ENCODE results near the gene MYH15.

MYH15 gene

DNA sequence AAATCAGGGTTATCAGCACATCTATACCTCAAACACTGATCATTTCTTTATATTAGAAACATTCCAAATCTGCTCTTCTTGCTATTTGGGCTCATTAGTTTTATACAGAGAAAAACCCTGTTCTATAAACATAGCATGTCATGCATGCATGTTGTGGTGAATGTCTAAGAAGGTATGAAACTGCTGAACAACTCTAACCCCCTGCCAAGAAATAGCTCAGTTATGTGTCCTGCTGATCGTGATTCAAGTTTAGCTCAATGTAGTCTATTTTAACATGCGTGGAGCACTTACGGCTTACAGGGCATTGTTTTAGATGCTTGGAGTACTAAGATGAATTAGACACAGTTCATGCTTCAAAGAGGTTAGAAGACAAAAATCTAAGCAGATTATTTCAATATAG, 35.8 kb downstream of the MYH15 start:
- TF ChIP-seq, protein P1, sequence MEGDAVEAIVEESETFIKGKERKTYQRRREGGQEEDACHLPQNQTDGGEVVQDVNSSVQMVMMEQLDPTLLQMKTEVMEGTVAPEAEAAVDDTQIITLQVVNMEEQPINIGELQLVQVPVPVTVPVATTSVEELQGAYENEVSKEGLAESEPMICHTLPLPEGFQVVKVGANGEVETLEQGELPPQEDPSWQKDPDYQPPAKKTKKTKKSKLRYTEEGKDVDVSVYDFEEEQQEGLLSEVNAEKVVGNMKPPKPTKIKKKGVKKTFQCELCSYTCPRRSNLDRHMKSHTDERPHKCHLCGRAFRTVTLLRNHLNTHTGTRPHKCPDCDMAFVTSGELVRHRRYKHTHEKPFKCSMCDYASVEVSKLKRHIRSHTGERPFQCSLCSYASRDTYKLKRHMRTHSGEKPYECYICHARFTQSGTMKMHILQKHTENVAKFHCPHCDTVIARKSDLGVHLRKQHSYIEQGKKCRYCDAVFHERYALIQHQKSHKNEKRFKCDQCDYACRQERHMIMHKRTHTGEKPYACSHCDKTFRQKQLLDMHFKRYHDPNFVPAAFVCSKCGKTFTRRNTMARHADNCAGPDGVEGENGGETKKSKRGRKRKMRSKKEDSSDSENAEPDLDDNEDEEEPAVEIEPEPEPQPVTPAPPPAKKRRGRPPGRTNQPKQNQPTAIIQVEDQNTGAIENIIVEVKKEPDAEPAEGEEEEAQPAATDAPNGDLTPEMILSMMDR (IDR thresholded peaks at IDR 0.05; ENCODE audit: extremely low read depth, insufficient read depth, missing control alignments): no peak
- DNase-seq (ENCODE audit: low spot score): no peak
- in situ Hi-C loops (cut with MboI; ENCODE audit: low pct_unique_long_range_greater_than_20kb, low sequenced_read_pairs, unreplicated experiment): no loop called here

DNA sequence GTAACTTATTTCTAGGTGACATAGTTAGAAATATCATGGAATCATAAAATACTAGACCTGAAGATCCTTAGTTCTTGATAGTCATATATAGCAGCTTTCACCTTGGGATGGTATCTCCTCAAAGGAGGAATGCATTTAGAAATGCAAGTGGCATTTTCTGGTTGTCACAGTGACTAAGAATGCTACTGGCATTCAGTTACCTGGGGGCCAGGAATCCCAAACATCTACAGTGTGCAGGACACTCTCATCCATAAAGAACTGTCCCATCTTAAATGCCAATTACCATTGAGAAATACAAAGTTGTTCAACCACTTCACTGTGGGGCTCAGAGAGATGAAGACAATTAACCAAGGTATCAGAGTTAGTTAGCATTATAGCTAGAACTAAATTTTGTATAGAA, 36.7 kb downstream of the MYH15 start:
- DNase-seq (ENCODE audit: low spot score): no peak
- TF ChIP-seq, protein P1 (IDR thresholded peaks at IDR 0.05; ENCODE audit: extremely low read depth, insufficient read depth, missing control alignments): no peak
- in situ Hi-C loops (cut with MboI; ENCODE audit: low pct_unique_long_range_greater_than_20kb, low sequenced_read_pairs, unreplicated experiment): no loop called here

DNA sequence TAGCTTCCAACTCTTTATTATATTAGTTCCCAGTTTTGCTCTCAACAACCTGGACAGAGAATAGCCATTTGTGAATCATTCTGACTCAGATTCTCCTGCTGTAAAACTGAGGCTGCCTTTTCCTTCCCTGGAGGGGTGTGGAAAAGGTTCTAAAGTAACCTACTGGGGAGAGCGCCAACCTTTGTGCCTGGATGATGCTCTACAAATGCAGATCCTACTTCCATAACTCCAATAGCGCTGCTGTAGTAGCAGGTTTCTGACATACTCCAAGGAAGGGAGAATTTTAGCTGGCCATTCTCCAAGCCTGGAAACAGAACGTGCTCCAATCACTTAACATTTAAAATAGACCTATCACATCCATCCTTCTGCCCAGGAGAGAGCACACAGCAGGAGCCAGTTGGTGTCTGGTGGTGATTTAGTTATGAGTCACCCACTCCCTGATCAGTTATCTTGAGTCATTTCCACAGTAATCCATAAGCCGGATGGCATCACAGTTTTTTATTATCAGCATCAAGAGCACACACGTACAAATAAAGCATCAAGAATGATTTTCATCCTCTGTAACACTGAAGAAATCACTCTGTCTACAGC, 38.3 kb downstream of the MYH15 start:
- DNase-seq (ENCODE audit: low spot score): no peak
- in situ Hi-C loops (cut with MboI; ENCODE audit: low pct_unique_long_range_greater_than_20kb, low sequenced_read_pairs, unreplicated experiment): no loop called here

DNA sequence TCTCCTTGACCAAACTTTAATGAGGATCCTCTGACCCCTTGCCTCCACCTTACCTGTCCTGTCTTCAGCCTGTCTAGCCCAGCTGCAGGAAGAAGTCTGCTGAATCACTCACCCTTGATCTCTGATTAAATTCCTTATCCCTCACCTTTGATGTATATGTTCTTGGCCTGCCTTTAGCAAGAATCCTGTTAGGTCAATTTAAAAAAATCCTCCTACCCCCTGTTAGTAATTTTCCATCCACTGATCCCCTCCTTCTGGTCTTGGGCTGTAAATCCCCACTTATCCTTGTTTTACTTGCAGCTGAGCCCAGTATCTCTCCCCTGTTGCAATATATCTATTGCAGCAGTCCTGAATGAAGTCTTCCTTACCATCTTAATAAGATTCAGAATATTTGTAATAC, 39.0 kb downstream of the MYH15 start:
- TF ChIP-seq, protein P1 (IDR thresholded peaks at IDR 0.05; ENCODE audit: extremely low read depth, insufficient read depth, missing control alignments): no peak
- in situ Hi-C loops (cut with MboI; ENCODE audit: low pct_unique_long_range_greater_than_20kb, low sequenced_read_pairs, unreplicated experiment): no loop called here
- no peak for DNase-seq (ENCODE audit: low spot score)

More for the DNA sequence above, 38.3 kb downstream of the MYH15 start:
- TF ChIP-seq, protein P1 (IDR thresholded peaks at IDR 0.05; ENCODE audit: extremely low read depth, insufficient read depth, missing control alignments): no peak

DNA sequence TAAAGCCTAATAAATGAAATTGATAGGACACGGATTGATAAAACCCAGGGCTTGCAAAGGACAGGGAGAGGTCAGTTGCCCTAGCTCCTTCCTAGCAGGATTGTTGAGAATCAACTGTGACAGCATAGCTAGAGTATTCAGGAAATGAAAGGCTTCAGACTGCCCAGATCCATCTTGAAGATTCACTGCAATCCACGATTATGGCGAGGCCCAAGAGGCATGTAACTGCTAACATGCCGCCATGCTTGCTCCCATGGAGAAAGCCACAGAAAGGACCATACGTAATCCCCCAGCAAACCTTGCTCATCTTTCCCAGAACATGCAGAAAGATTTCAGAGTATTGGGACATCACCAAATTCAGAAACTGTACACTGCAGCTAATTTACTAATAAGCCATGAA, 41.3 kb downstream of the MYH15 start:
- TF ChIP-seq, protein P1 (IDR thresholded peaks at IDR 0.05; ENCODE audit: extremely low read depth, insufficient read depth, missing control alignments): no peak
- no peak for DNase-seq (ENCODE audit: low spot score)
- in situ Hi-C loops (cut with MboI; ENCODE audit: low pct_unique_long_range_greater_than_20kb, low sequenced_read_pairs, unreplicated experiment): no loop called here

DNA sequence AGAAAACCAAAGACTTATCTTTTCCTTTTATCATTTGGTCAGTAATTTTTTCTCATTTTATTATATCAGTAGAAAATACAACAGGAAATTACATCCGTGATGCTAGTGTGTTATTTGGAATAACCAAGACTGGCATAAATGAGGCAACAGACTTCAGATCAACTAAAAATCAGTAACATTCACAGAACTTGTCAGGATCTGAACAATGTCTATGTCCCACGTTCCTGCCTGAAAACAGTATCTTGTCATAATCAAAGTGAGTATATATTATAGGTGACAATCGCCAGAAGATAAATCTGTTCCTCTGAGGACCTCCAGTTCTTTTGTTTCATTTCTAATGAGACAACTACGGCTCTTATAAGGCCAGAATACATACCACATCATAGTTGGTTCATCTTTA, 41.8 kb downstream of the MYH15 start:
- TF ChIP-seq, protein P1 (IDR thresholded peaks at IDR 0.05; ENCODE audit: extremely low read depth, insufficient read depth, missing control alignments): no peak
- DNase-seq (ENCODE audit: low spot score): no peak
- in situ Hi-C loops (cut with MboI; ENCODE audit: low pct_unique_long_range_greater_than_20kb, low sequenced_read_pairs, unreplicated experiment): no loop called here

Data from GM13977 (cell line).